ENCODE measurements around the gene SALL4. TPM values are rescaled to one million over a fixed set of nuclear protein-coding genes. Genes with fewer than 3 reads are reported as not detected.
A peak's percentile ranks its signal among the peaks of the same experiment; 100 is the strongest.

Gene SALL4
- total RNA-seq, 1 experiment from 2014 or later, result 279 TPM

- H3K56ac ChIP-seq (ENCODE audit: insufficient read length, low read depth, low read length), result no peak overlapping the region
- H3K27me3 ChIP-seq (ENCODE audit: insufficient read depth, low read length), result no peaks in the 10 kb centered on the region
- peaks cover 8 to 44% (median 30%) of the 10 kb centered on the region in 3 experiments for H3K36me3 Mint-ChIP-seq (ENCODE audit: insufficient read depth in 1 of 3, low read depth in 3 of 3)
- H3K4me3 Mint-ChIP-seq, result peak overlapping the region; percentile 97 to 98
- no peaks in the 10 kb centered on the region; the same call in 1 of the 2 replicates for H3K27me3 Mint-ChIP-seq (ENCODE audit: low read depth)
- H4K91ac ChIP-seq (ENCODE audit: insufficient read length, low read depth, low read length), result no peak overlapping the region
- H2AFZ ChIP-seq (ENCODE audit: low read length), result no peak overlapping the region
- no peak overlapping the region for H4K5ac ChIP-seq (ENCODE audit: insufficient read length, low read depth, low read length)
- H3K4ac ChIP-seq (ENCODE audit: low read depth, low read length), result no peak overlapping the region
- H3K9me3 Mint-ChIP-seq, result peaks cover 0 to 3% of the 10 kb centered on the region in 2 experiments; a peak in 3 of 5 replicates
- H3K4me1 ChIP-seq (ENCODE audit: insufficient read depth, low read length), result peaks cover 8% of the 10 kb centered on the region
- no peak overlapping the region for H3K14ac ChIP-seq (ENCODE audit: insufficient read depth, low read length)
- peak overlapping the region; percentile 94 to 100 (median 99) for H3K27ac Mint-ChIP-seq
- peaks cover 19% of the 10 kb centered on the region for H3K23me2 ChIP-seq (ENCODE audit: insufficient read length, low read depth, low read length, poor library complexity, severe bottlenecking)
- H3K23ac ChIP-seq (ENCODE audit: insufficient read length, low read depth, low read length), result no peak overlapping the region
- H3K9me3 ChIP-seq (ENCODE audit: control insufficient read depth, low read depth, low read length), result no peaks in the 10 kb centered on the region
- H3T11ph ChIP-seq (ENCODE audit: low read length), result no peak overlapping the region
- H3K79me2 ChIP-seq (ENCODE audit: insufficient read depth, low read length), result peaks cover 52% of the 10 kb centered on the region
- H2BK120ac ChIP-seq (ENCODE audit: low read depth, low read length, poor library complexity, severe bottlenecking), result no peak overlapping the region
- H3K27ac ChIP-seq (ENCODE audit: insufficient read length, low read depth, low read length), result peak overlapping the region; percentile 92
- no peaks in the 10 kb centered on the region for H4K20me1 ChIP-seq (ENCODE audit: control insufficient read depth, insufficient read depth, insufficient read length)
- H2BK20ac ChIP-seq (ENCODE audit: low read depth, low read length, poor library complexity, severe bottlenecking), result no peak overlapping the region
- TF ChIP-seq, protein P1, sequence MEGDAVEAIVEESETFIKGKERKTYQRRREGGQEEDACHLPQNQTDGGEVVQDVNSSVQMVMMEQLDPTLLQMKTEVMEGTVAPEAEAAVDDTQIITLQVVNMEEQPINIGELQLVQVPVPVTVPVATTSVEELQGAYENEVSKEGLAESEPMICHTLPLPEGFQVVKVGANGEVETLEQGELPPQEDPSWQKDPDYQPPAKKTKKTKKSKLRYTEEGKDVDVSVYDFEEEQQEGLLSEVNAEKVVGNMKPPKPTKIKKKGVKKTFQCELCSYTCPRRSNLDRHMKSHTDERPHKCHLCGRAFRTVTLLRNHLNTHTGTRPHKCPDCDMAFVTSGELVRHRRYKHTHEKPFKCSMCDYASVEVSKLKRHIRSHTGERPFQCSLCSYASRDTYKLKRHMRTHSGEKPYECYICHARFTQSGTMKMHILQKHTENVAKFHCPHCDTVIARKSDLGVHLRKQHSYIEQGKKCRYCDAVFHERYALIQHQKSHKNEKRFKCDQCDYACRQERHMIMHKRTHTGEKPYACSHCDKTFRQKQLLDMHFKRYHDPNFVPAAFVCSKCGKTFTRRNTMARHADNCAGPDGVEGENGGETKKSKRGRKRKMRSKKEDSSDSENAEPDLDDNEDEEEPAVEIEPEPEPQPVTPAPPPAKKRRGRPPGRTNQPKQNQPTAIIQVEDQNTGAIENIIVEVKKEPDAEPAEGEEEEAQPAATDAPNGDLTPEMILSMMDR (conservative IDR thresholded peaks at IDR 0.05), result no peak
- no peak overlapping the region for H2BK15ac ChIP-seq (ENCODE audit: low read depth, low read length)
- H2BK12ac ChIP-seq (ENCODE audit: insufficient read length, low read depth, low read length), result no peak overlapping the region
- no peak overlapping the region for H2BK5ac ChIP-seq (ENCODE audit: insufficient read length, low read length)
- WGBS (ENCODE audit: extremely low coverage, insufficient read length, low lambda C conversion rate), result no CpG with 5 or more reads among the region's 10 CpGs
- no peaks in the 10 kb centered on the region for H3K79me1 ChIP-seq (ENCODE audit: insufficient read depth, low read depth, low read length, poor library complexity, severe bottlenecking)
- peaks cover 56 to 59% of the 10 kb centered on the region in 2 experiments for H3K4me1 Mint-ChIP-seq
- no peak overlapping the region for H4K8ac ChIP-seq (replicated peaks; ENCODE audit: insufficient read length, low read depth, low read length)
- peak overlapping the region; percentile 81 for H3K4me2 ChIP-seq (ENCODE audit: insufficient read depth, insufficient read length, low read length)
- DNase-seq, result no peak
- H3K18ac ChIP-seq (ENCODE audit: insufficient read length, low read depth, low read length), result no peak overlapping the region
- H3K9ac ChIP-seq (ENCODE audit: extremely low read depth, insufficient read length, low read length), result peak overlapping the region; percentile 26
- H2AK5ac ChIP-seq (ENCODE audit: insufficient read length, low read length), result no peak overlapping the region
These were observed 2.9 kb downstream of the SALL4 start for GRCh38 chr20:51799401-51799860.
